NCI-H345 treated with DMSO at 0.1 percent for 48 hours (cell line): Measurements from ENCODE around the gene THY1.
"Not testable (repeated sequence)": the region's sequence is repeated elsewhere in the genome, so short reads cannot be mapped to it uniquely, and the experiment has no call there.

Source experiments
- DNase-seq: peaks from one replicate; lab custom pipeline; 2025; ENCODE audit not compliant: unreplicated experiment; lab: John Stamatoyannopoulos, UW

THY1 gene

GRCh38 chr11:119384332-119384731 lies 38.6 kb downstream of the THY1 start:
- DNase-seq, result no peak

GRCh38 chr11:119382513-119382912 lies 40.5 kb downstream of the THY1 start:
- not testable (repeated sequence) for DNase-seq

DNA sequence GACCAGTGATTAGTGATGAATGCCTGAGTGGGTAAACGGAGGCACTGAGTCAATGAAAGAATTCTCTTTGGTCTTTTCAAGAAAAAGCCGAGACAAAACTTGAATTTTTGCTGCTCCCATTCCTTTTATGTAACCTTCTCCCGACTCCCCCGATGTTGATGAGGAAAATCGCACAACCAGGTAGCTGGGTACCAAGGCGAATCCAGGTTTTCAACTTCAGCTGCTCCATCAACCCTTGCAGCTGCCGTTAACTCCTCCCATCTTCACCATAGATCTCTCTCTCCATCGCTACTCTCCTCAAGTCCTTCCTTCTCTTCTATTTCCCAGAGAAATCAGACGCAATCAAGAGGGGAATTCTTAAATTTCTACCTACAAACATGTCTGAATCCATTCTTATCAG lies 40.9 kb downstream of the THY1 start:
- peak; percentile 14 for DNase-seq

DNA sequence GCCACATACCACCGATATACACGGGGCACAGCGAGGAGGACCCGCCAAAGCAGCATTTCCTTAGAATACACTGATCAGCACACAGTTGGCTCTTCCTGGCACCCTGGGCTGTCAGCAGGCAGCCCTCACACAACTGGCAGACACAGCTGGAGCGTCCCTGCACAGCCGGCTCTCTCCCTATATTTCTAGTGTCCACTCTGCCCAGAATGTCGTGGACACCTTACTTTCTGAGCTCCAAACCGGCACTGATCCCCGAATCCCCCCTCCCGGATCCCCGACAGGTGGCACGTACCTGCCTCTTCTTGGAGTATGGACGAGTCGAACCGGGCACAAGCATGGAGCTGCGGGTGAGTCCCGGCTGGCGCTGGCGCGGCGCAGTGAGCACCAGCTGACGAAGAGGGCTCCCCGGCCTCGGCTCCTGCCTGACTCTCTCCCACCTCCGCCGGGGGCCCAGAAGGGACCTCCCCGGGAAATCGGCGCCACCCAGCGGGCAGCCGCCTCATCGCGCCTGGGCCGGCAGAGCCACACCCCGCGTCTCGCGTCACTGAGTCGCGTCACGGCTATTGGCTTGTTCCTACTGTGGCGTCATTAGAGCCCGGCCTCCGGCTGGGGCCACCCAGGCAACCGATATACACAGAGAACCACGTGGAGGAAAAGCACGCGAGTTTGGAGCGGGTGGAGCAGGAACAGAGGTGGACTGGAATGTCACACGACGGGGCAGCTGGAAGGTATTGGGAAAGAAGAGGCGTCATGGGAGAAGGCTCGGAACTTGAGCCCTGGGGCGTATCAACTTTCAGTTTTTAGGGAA lies 41.6 kb downstream of the THY1 start, which contains the start of gene USP2:
Gene USP2, minus strand, starts transcription at position 510 of the 808 bp plus-strand sequence. CDS start 8,210 bp downstream, outside the sequence.
- peak; percentile 86 for DNase-seq

- DNase-seq, result no peak
These were observed 42.2 kb downstream of the THY1 start for GRCh38 chr11:119380827-119381180.

GRCh38 chr11:119380160-119380826 lies 42.7 kb downstream of the THY1 start:
- DNase-seq, result no peak

DNA sequence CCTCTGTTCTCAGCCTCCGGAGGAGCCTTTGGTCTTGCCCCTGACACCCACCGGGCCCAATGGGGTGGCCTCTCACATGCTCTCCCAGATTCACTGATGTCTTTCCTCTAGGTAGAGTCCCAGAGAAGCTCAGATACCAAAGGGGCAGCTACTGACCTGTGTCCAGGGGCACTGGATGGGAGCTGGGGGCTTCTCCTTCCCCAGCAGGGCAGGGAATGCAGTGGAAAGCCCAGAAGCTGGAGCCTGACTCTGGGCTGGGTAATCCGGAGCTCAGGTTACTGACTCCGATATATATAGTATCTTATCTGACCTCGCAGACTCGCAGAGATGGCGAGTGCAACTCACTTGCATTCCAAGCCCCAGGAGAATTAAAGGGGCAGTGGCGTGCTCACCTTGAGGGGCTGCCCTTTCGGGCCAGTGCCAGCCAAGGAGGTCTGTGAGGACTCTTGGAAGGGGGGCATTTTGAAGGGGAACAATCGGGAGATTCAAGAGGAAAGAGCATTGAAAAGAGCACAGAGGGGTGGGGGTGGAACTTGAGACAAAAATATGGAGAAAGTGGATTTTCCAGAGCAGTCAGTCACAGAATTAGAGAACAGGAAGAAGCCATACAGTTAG lies 44.0 kb downstream of the THY1 start:
- no peak for DNase-seq

GRCh38 chr11:119377961-119378667 lies 44.9 kb downstream of the THY1 start:
- no peak for DNase-seq

GRCh38 chr11:119377112-119377901 lies 45.7 kb downstream of the THY1 start:
- no peak for DNase-seq

DNA sequence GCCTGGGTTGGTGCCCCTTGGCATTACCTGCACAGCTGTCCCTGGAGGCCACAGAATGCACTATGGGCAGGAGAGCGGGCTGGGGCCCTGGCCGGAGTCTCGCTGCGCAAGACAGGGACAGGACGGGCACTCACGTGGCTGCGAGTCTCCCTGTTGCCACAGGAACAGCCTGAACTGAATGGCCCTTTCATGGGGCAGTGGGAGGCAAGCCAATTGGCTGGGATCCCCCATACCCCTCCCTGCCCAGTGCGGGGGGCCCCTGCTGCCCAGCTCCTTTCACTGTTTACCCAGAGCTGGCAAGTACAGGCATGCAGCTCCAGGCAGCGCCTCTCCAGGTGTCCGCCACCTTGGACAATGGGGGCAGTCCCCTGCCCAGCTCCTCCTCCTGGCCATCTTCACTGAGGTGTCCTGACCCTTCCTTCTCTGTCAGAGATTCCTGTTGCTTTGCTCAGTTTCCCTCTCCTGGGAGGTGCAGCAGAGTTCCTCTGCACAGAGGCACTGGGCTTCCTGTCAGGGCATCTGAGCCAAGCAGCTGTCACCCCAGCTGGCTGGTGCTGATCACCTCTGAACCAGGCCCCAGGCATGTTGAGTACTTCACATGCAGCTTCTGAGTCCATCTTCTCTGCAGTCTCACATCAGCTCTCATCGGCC lies 46.6 kb downstream of the THY1 start:
- DNase-seq, result peak; percentile 16

DNA sequence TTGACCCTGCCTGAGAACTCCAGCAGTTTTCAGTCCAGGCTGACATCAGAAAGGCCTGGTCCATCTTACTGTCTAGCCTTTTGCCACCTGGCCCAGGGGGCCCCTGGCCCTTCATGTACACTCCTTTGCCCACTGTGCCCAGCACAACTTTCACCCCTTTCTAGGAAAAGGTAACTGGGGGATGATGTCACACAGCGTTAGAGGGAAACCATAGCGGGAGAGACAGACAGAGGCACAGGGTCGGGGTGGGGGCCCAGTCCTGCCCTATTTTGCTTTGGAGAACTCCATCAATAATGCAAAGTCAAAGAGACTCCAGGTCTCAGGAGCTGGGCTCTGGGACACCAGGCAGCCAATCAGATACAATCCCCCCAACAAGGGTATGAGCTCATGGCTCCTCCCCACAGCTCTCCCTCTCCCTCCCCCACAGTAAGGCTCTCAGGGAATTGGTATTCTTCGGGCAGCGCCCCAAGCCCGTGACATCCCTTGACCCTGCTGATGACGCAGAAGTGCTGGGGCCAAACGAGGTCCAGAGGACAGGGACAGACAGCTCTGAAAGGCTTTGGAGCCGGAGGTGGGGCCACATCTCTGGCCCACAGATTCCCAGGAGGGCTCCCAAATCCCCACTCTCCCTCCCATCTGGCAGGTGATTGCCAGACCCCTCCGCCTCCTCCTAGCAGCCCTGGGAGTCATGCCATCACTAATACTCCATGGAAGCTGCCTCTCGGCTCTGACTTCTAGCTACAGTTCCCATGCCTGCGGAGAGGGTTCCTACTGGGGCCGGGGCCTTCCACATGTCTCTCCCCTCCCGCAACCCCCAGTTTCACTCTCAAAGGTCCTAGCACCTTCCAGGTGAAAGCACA lies 47.4 kb downstream of the THY1 start:
- DNase-seq, result no peak

GRCh38 chr11:119374632-119375336 lies 48.2 kb downstream of the THY1 start:
- DNase-seq, result no peak

- peak; percentile 29 for DNase-seq
These were observed 48.9 kb downstream of the THY1 start for GRCh38 chr11:119373921-119374631.

DNA sequence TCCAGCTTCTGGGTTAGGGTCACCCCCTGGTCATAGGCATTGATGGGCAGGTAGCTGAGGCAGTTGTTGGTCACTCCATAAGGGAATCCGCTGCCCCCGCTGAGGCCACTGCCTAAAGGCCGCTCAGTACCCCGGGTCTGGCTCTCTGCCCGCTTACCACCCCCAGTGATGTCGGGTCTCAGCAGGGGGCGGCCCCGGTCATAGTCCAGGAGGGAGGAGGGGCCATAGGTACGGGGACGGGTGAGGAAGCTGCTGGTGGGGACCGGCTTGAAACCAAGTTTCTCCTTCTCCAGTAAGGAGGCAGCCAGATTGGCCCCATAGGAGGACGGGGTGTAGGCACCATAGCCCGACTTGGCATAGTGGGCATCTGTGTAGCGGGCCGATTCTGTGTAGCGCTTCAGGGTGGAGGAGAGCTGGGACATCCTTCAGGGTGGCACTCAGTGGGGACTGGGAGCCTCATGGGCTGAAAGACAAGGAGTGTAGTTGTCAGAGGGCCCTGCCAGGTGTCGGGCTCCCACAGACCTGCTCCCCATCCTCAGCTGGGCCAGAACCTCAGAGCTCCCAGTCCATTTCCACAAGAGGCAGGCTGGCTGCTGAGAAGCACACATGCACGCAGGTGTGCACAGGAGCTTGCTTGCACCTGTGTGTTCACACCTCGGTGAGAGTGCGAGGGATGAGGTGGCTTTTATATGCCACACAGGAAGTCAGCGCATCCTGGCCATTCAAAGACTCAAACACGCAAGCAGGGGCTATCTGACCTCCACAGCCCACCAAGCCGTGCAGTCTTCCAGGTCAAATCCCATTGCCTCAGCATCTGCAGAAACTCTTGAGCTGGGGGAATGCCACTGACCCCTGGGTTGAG lies 49.7 kb downstream of the THY1 start:
- no peak for DNase-seq

GRCh38 chr11:119372260-119373058 lies 50.5 kb downstream of the THY1 start:
- DNase-seq, result no peak

GRCh38 chr11:119371778-119372182 lies 51.2 kb downstream of the THY1 start:
- DNase-seq, result no peak
